Measurements from ENCODE around the gene THUMPD3.

DNA sequence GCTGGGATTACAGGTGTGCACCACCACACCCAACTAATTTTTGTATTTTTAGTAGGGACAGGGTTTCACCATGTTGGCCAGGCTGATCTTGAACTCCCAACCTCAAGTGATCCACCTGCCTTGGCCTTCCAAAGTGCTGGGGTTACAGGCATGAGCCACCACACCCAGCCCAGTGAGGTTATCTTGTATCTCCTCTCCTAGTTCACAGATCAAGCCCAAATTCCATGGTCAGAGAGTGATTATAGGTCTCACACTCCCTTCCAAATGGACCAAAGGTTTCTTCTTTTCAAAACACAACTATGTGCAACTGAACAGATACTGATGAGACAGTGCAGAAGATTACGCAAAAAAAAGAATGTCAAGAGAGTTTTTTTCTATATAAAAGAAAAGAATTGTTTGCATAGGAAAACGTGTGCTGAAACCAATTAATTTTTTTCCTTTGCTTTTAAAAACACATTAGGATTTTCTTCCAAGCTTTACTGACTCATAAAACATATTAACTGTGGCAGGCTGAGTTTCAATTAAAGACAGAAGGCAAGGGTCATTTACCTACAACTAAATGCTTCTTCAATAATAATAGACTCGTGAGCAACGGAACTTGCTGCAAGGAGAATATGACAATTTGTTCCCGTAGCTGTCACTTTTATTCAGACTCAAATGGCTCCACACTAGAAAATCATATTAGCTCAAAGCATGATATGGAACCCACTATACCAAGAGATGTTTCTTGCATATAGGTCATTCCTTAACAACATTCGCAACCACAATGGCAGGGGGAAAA lies 30.4 kb upstream of the THUMPD3 start:
- TF ChIP-seq HCFC1 (IDR thresholded peaks at IDR 0.05; ENCODE audit: low read depth, low read length) (no peak), HLTF (IDR thresholded peaks at IDR 0.05) (no peak), SPI1 (IDR thresholded peaks at IDR 0.05; ENCODE audit: borderline replicate concordance, low read depth, low read length) (no peak), BACH1 (tag; IDR thresholded peaks at IDR 0.05) (no peak), RBM15 (IDR thresholded peaks at IDR 0.05; ENCODE audit: insufficient read depth, low read length) (no peak), POLR3A (IDR thresholded peaks at IDR 0.05; ENCODE audit: borderline replicate concordance, extremely low read depth, insufficient read depth, insufficient read length) (no peak), MAFK (IDR thresholded peaks at IDR 0.05; ENCODE audit: low read length) (no peak), POLR2AphosphoS5 (IDR thresholded peaks at IDR 0.05; ENCODE audit: control insufficient read depth, insufficient read depth, low read depth, low read length) (no peak)
- TF ChIP-seq, protein P1, sequence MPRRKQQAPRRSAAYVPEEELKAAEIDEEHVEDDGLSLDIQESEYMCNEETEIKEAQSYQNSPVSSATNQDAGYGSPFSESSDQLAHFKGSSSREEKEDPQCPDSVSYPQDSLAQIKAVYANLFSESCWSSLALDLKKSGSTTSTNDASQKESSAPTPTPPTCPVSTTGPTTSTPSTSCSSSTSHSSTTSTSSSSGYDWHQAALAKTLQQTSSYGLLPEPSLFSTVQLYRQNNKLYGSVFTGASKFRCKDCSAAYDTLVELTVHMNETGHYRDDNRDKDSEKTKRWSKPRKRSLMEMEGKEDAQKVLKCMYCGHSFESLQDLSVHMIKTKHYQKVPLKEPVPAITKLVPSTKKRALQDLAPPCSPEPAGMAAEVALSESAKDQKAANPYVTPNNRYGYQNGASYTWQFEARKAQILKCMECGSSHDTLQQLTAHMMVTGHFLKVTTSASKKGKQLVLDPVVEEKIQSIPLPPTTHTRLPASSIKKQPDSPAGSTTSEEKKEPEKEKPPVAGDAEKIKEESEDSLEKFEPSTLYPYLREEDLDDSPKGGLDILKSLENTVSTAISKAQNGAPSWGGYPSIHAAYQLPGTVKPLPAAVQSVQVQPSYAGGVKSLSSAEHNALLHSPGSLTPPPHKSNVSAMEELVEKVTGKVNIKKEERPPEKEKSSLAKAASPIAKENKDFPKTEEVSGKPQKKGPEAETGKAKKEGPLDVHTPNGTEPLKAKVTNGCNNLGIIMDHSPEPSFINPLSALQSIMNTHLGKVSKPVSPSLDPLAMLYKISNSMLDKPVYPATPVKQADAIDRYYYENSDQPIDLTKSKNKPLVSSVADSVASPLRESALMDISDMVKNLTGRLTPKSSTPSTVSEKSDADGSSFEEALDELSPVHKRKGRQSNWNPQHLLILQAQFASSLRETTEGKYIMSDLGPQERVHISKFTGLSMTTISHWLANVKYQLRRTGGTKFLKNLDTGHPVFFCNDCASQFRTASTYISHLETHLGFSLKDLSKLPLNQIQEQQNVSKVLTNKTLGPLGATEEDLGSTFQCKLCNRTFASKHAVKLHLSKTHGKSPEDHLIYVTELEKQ (CRISPR knock-in tag; IDR thresholded peaks at IDR 0.05): no peak
- TF ChIP-seq, protein P2, sequence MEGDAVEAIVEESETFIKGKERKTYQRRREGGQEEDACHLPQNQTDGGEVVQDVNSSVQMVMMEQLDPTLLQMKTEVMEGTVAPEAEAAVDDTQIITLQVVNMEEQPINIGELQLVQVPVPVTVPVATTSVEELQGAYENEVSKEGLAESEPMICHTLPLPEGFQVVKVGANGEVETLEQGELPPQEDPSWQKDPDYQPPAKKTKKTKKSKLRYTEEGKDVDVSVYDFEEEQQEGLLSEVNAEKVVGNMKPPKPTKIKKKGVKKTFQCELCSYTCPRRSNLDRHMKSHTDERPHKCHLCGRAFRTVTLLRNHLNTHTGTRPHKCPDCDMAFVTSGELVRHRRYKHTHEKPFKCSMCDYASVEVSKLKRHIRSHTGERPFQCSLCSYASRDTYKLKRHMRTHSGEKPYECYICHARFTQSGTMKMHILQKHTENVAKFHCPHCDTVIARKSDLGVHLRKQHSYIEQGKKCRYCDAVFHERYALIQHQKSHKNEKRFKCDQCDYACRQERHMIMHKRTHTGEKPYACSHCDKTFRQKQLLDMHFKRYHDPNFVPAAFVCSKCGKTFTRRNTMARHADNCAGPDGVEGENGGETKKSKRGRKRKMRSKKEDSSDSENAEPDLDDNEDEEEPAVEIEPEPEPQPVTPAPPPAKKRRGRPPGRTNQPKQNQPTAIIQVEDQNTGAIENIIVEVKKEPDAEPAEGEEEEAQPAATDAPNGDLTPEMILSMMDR (IDR thresholded peaks at IDR 0.05 in 2 of 3, conservative IDR thresholded peaks at IDR 0.05 in 1 of 3; ENCODE audit: insufficient read depth in 2 of 3, low read depth in 1 of 3, low read length in 3 of 3): no peak
- TF ChIP-seq, protein P3, sequence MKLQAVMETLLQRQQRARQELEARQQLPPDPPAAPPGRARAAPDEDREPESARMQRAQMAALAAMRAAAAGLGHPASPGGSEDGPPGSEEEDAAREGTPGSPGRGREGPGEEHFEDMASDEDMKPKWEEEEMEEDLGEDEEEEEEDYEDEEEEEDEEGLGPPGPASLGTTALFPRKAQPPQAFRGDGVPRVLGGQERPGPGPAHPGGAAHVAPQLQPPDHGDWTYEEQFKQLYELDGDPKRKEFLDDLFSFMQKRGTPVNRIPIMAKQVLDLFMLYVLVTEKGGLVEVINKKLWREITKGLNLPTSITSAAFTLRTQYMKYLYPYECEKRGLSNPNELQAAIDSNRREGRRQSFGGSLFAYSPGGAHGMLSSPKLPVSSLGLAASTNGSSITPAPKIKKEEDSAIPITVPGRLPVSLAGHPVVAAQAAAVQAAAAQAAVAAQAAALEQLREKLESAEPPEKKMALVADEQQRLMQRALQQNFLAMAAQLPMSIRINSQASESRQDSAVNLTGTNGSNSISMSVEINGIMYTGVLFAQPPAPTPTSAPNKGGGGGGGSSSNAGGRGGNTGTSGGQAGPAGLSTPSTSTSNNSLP (IDR thresholded peaks at IDR 0.05; ENCODE audit: borderline replicate concordance, low read depth, low read length): no peak
- TF ChIP-seq, protein P4, sequence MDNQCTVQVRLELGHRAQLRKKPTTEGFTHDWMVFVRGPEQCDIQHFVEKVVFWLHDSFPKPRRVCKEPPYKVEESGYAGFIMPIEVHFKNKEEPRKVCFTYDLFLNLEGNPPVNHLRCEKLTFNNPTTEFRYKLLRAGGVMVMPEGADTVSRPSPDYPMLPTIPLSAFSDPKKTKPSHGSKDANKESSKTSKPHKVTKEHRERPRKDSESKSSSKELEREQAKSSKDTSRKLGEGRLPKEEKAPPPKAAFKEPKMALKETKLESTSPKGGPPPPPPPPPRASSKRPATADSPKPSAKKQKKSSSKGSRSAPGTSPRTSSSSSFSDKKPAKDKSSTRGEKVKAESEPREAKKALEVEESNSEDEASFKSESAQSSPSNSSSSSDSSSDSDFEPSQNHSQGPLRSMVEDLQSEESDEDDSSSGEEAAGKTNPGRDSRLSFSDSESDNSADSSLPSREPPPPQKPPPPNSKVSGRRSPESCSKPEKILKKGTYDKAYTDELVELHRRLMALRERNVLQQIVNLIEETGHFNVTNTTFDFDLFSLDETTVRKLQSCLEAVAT (IDR thresholded peaks at IDR 0.05): no peak
